Caco-2 (cell line): ENCODE results near the gene GADL1. TPM values are rescaled to one million over a fixed set of nuclear protein-coding genes. Genes with fewer than 3 reads are reported as not detected.

Experiments used
- BruUV-seq: library from RNA; stranded (reverse); fragments of 400-500 nt; replicated peaks from 2 replicates; lab custom pipeline; 2021; lab: Mats Ljungman, UMichigan
- CTCF ChIA-PET: fragments of 300-600 bp; sonication (Branson Sonifier 250); formaldehyde crosslinking; loops from one replicate; lab custom pipeline; 2022; ENCODE audit warnings: antibody characterized with exemption; lab: Charles Lee
- POLR2A ChIA-PET: fragments of 300-600 bp; sonication (Branson Sonifier 250); formaldehyde crosslinking; loops from one replicate; lab custom pipeline; 2022; ENCODE audit warnings: antibody characterized with exemption; lab: Charles Lee
- DNase-seq, 2 experiments: peaks; one replicate each; pipeline versions ENCODE4 v3.0.0 to v3.0.0-alpha.2; 2020 to 2022
- H3K27me3 ChIP-seq: replicated peaks from 2 replicates; pipeline ENCODE4 v1.6.0; 2011; ENCODE audit warnings: low read length; ENCODE audit not compliant: control insufficient read depth, insufficient read depth
- H3K36me3 ChIP-seq: 2 replicates; pipeline ENCODE4 v1.5.1; 2011; ENCODE audit warnings: low read length; ENCODE audit not compliant: control insufficient read depth, insufficient read depth
- H3K4me1 ChIP-seq: fragments of 250-450 bp; sonication (Bioruptor Pico); 2 replicates; pipeline ENCODE4 v1.5.1; 2020; ENCODE audit warnings: mild to moderate bottlenecking
- H3K4me3 ChIP-seq: 2 replicates; pipeline ENCODE4 v1.5.1; 2011; ENCODE audit warnings: low read depth, mild to moderate bottlenecking, control low read depth, low read length
- H3K9me3 ChIP-seq: fragments of 250-450 bp; sonication (Bioruptor Pico); 2 replicates; pipeline ENCODE4 v1.5.1; 2020; ENCODE audit warnings: mild to moderate bottlenecking, moderate library complexity
- H3K27ac Mint-ChIP-seq: one replicate; pipeline ENCODE4 v1.8.0; 2022; ENCODE audit warnings: mixed read lengths; ENCODE audit not compliant: unreplicated experiment
- H3K27me3 Mint-ChIP-seq: one replicate; pipeline ENCODE4 v1.8.0; 2022; ENCODE audit warnings: mixed read lengths; ENCODE audit not compliant: insufficient read depth, unreplicated experiment
- H3K36me3 Mint-ChIP-seq: one replicate; pipeline ENCODE4 v1.8.0; 2022; ENCODE audit warnings: mild to moderate bottlenecking, mixed read lengths; ENCODE audit not compliant: insufficient read depth, unreplicated experiment
- H3K4me1 Mint-ChIP-seq: one replicate; pipeline ENCODE4 v1.8.0; 2022; ENCODE audit warnings: low read depth, mixed read lengths; ENCODE audit not compliant: unreplicated experiment
- H3K4me3 Mint-ChIP-seq: one replicate; pipeline ENCODE4 v1.8.0; 2022; ENCODE audit warnings: mild to moderate bottlenecking, moderate library complexity, mixed read lengths; ENCODE audit not compliant: unreplicated experiment
- H3K9me3 Mint-ChIP-seq: one replicate; pipeline ENCODE4 v1.8.0; 2022; ENCODE audit warnings: mixed read lengths; ENCODE audit not compliant: unreplicated experiment
- CTCF ChIP-seq, 2 experiments: fragments of 200-600 bp in 1 of 2; IDR thresholded peaks; 1 replicate in 1 of 2; 2 replicates in 1 of 2; pipeline versions ENCODE4 v1.5.1 to v1.8.0; 2011 to 2022; ENCODE audit warnings: antibody characterized with exemption in 1 of 2, control low read depth in 1 of 2, inconsistent platforms in 1 of 2, low read depth in 1 of 2, low read length in 1 of 2, mild to moderate bottlenecking in 1 of 2, moderate library complexity in 1 of 2; ENCODE audit not compliant: insufficient read depth in 1 of 2, severe bottlenecking in 1 of 2, unreplicated experiment in 1 of 2
- intact Hi-C: fragments of 100-400 bp; cut with micrococcal nuclease; formaldehyde crosslinking; loops from one replicate; pipeline ENCODE4 v1.10.0; 2022; ENCODE audit not compliant: unreplicated experiment
- total RNA-seq: library from RNA; stranded (reverse); gene quantifications from 2 replicates; pipeline ENCODE4 v1.2.3, GENCODE V29; 2022

The GADL1 gene
- total RNA-seq, 1 experiment from 2014 or later: 6.2 TPM

GRCh38 chr3:30684356-30684755 is 210.1 kb downstream of the GADL1 start:
- Histone ChIP-seq H3K27me3 (no peaks in the 10 kb centered on the region), H3K36me3 (peaks cover 1% of the 10 kb centered on the region), H3K9me3 (no peaks in the 10 kb centered on the region), H3K4me3 (no peak overlapping the region), H3K4me1 (peaks cover 22% of the 10 kb centered on the region)
- peaks cover 83% of the 10 kb centered on the region for H3K36me3 Mint-ChIP-seq
- DNase-seq: no peak
- no peak overlapping the region for H3K4me3 Mint-ChIP-seq
- no peaks in the 10 kb centered on the region for H3K27me3 Mint-ChIP-seq
- H3K27ac Mint-ChIP-seq: no peak overlapping the region
- ChIA-PET POLR2A (no interaction called here), CTCF (no interaction called here)
- H3K9me3 Mint-ChIP-seq: no peaks in the 10 kb centered on the region
- TF ChIP-seq CTCF (IDR thresholded peaks at IDR 0.05; ENCODE audit: insufficient read depth in 1 of 2, low read depth in 1 of 2, low read length in 1 of 2, severe bottlenecking in 1 of 2, unreplicated experiment in 1 of 2): no peak
- H3K4me1 Mint-ChIP-seq: peaks cover 35% of the 10 kb centered on the region
- BruUV-seq: no TSS peak
- intact Hi-C loops: no loop called here

- Histone ChIP-seq H3K27me3 (no peaks in the 10 kb centered on the region), H3K36me3 (peaks cover 3% of the 10 kb centered on the region), H3K9me3 (no peaks in the 10 kb centered on the region), H3K4me1 (peaks cover 16% of the 10 kb centered on the region), H3K4me3 (no peak overlapping the region)
- Mint-ChIP-seq H3K27ac (no peak overlapping the region), H3K27me3 (no peaks in the 10 kb centered on the region), H3K36me3 (peaks cover 83% of the 10 kb centered on the region), H3K4me3 (no peak overlapping the region), H3K4me1 (peaks cover 29% of the 10 kb centered on the region), H3K9me3 (no peaks in the 10 kb centered on the region)
- DNase-seq: no peak
- BruUV-seq: no TSS peak
- ChIA-PET POLR2A (no interaction called here), CTCF (no interaction called here)
- intact Hi-C loops: no loop called here
- no peak for TF ChIP-seq CTCF (IDR thresholded peaks at IDR 0.05; ENCODE audit: insufficient read depth in 1 of 2, low read depth in 1 of 2, low read length in 1 of 2, severe bottlenecking in 1 of 2, unreplicated experiment in 1 of 2)
These were observed 210.7 kb downstream of the GADL1 start for GRCh38 chr3:30683769-30684168.

- Mint-ChIP-seq H3K27ac (no peak overlapping the region), H3K36me3 (peaks cover 84% of the 10 kb centered on the region), H3K27me3 (no peaks in the 10 kb centered on the region), H3K4me1 (peaks cover 19% of the 10 kb centered on the region), H3K9me3 (no peaks in the 10 kb centered on the region), H3K4me3 (no peak overlapping the region)
- intact Hi-C loops: no loop called here
- TF ChIP-seq CTCF (IDR thresholded peaks at IDR 0.05; ENCODE audit: insufficient read depth in 1 of 2, low read depth in 1 of 2, low read length in 1 of 2, severe bottlenecking in 1 of 2, unreplicated experiment in 1 of 2): no peak
- H3K36me3 ChIP-seq: peaks cover 3% of the 10 kb centered on the region
- CTCF ChIA-PET: no interaction called here
- H3K9me3 ChIP-seq: no peaks in the 10 kb centered on the region
- peaks cover 7% of the 10 kb centered on the region; the same call in 1 of the 2 replicates for H3K4me1 ChIP-seq
- no peaks in the 10 kb centered on the region for H3K27me3 ChIP-seq
- POLR2A ChIA-PET: no interaction called here
- BruUV-seq: no TSS peak
- no peak overlapping the region for H3K4me3 ChIP-seq
- DNase-seq: no peak
These were observed 211.9 kb downstream of the GADL1 start for GRCh38 chr3:30682434-30683155.
